Epithelial cell of esophagus (primary cell): Measurements from ENCODE around the gene CCSAP.

Experiments used
- DNase-seq: peaks from one replicate; pipeline ENCODE4 v3.0.0; 2010; ENCODE audit warnings: low read depth
- H3K4me3 ChIP-seq: 2 replicates; pipeline ENCODE4 v1.5.1; 2011; ENCODE audit warnings: mild to moderate bottlenecking, low read length, control low read depth
- TF ChIP-seq, protein P1 (sequence below): IDR thresholded peaks from 2 replicates; pipeline ENCODE4 v1.5.1; 2011; ENCODE audit warnings: low read depth, mild to moderate bottlenecking, low read length, control low read depth, inconsistent platforms; ENCODE audit not compliant: insufficient read depth; ENCODE audit errors: missing control alignments

Gene CCSAP

DNA sequence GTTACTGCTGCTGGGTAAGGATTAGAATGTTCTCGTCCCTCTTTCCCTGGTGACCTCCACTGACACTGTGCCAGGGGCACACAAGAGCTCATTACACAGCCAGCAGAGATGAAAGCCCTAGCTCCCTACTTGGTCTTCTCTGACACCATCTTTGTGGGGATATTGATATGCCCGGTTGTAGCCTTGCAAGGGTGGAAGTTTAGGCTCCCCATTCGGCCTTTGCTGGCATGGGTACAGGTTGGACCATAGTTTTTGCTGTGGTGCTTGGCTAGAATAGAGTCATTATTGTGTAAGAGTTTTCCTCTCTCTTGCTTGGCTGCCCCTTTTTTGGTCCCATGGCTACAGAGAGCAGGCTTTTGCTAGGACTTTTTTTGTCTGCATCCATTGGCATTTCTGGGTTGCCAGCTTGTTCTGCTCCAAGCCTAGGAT is 59.6 kb downstream of the CCSAP start:
- TF ChIP-seq, protein P1, sequence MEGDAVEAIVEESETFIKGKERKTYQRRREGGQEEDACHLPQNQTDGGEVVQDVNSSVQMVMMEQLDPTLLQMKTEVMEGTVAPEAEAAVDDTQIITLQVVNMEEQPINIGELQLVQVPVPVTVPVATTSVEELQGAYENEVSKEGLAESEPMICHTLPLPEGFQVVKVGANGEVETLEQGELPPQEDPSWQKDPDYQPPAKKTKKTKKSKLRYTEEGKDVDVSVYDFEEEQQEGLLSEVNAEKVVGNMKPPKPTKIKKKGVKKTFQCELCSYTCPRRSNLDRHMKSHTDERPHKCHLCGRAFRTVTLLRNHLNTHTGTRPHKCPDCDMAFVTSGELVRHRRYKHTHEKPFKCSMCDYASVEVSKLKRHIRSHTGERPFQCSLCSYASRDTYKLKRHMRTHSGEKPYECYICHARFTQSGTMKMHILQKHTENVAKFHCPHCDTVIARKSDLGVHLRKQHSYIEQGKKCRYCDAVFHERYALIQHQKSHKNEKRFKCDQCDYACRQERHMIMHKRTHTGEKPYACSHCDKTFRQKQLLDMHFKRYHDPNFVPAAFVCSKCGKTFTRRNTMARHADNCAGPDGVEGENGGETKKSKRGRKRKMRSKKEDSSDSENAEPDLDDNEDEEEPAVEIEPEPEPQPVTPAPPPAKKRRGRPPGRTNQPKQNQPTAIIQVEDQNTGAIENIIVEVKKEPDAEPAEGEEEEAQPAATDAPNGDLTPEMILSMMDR: no peak
- no peak overlapping the region for H3K4me3 ChIP-seq
- DNase-seq: no peak

DNA sequence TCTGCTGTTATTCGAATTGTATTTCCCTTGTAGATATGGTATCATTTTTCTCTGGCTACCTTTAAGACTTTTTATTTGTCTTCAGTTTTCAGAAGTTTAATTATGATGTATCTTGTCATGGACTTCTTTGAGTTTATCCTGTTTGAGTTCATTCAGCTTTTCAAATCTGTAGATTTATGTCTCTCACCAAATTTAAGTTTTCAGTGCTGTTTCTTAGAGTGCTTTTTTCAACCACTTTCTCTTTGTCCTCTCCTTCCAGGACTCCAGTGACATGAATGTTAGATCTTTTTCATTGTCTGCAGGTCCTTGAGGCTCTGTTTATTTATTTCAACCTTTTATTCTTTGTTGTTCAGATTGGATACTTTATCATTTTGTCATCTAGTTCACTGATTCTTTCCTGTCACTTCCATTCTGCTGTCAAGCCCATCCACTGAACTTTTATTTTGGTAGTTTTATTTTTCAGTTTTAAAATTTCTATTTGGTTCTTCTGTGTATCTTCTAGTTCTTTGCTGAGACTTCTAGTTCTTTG is 60.5 kb downstream of the CCSAP start:
- H3K4me3 ChIP-seq: no peak overlapping the region
- TF ChIP-seq, protein P1: no peak
- no peak for DNase-seq

DNA sequence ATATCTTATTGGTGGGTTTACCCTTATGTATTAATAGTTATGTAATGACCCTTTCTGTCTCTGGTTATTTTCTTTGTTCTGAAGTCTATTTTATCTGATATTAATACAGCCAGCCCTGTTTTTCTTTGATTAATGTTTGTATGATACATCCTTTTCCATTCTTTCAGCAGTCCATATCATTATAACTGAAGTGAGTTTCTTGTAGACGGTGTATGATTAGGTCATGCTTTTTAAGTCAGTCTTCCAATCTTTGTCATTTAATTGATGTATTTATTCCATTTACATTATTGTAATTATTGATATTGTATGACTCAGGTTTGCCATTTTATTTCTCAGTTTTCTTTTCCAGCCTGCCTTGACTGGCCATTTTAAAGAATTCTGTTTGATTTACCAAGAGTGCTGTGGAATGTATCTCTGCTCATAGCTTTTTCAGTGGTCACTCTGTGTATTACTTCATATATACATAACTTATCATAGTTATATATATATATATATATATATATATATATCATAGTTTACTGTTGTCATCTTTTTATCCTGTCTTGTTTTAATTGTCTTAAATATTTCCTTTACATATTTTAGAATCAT is 61.4 kb downstream of the CCSAP start:
- TF ChIP-seq, protein P1: no peak
- H3K4me3 ChIP-seq: no peak overlapping the region
- no peak for DNase-seq

DNA sequence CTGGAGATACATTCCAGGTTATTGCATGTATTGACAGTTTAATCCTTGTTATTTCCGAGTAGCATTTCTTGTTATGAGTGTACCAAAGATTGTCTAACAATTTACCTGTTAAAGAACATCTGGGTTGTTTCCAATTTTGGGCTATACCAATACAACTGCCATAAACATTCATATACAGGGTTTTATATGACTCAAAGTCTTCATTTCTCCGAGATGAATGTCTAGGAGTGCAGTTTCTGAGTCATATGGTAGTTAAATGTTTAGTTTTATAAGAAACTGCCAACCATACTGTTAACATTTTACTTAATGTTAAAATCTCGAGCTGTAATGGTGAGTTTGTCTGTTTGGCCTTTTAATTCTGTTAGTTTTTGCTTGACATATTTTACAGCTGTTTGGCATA is 61.9 kb downstream of the CCSAP start:
- no peak overlapping the region for H3K4me3 ChIP-seq
- TF ChIP-seq, protein P1: no peak
- peak; percentile 56 for DNase-seq

DNA sequence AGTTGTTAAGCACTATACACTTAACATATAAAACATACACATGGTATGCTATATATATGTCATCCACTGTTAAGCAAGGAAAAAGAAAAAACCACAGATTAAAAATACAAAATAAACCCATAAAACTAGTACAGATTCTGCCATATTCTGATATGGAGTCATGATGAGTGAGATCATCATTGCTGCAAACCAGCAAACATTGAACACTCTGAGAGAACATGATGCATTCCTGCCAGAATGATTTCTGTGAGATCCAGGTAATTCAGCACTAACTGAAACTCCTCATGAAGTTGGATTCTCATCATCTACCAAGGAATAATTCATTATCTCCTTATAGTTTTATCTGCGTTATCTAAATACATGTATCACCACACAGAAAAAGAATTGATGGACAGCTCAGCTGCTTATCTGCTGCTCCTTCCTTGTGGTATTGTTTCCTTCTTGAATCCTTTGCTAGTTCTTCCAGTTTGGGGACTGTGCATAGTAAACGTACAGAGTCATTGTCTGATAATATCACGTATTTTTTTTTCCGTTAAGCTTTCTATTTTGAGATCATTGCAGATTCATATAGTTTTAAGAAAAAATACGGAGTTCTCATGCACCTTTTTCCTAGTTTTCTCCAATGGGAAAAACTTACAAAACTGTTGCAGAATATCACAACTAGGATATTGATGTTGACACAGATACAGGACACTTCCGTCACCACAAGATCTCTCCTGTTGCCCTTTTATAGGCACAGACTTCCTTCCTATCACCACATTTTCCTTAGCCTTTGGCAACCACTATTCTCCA is 62.6 kb downstream of the CCSAP start:
- TF ChIP-seq, protein P1: no peak
- DNase-seq: peak; percentile 36
- H3K4me3 ChIP-seq: no peak overlapping the region

DNA sequence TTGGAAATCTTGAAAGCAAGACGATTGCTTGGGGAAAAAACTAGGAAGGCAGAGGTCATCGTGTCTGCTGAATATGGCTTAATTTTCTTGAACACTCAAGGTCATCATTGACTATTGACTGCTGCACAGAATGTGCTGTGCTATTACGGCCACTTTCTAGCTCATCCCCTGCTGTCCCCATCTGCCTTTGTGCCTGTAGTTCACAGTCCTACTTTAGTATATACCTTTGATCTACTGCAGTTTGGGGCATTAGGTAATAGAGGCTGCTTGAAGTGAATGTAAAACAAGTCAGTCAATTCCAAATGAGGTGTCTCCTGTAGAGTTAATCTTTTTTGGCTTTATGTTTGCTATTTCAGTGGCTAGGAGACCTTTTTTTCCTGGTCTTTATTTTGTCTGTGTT is 63.6 kb downstream of the CCSAP start:
- TF ChIP-seq, protein P1: no peak
- H3K4me3 ChIP-seq: no peak overlapping the region
- DNase-seq: no peak

DNA sequence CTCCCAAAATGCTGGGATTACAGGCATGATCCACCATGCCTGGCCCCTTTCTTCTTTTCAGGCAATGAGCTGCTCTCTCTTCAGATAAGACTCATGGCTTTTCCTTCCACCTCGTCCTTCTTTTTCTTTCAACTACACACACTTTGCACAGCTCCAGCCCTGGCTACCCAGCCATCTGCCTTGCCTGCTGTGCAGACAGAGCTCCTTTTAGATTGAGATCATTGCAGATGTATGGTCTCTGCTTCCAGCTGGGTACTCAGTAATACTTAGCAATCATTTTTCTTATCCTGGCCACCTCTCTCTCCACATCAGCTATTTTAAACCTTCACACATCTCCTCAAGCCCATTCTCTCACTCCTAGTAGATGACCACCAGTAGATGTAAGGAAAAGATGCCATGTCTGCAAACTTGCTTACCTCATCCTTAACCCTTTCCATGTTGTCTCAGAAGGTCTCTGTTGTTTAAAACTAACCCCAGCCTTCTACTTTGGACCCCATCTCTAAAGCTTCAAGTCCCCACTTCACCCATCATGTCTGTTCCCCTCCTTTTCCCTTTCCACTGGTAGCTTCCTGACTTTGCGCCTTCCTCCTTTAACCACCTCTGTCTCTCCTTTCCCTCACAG is 64.6 kb downstream of the CCSAP start:
- no peak for DNase-seq
- TF ChIP-seq, protein P1: no peak
- H3K4me3 ChIP-seq: no peak overlapping the region
